Subcutaneous adipose tissue (tissue), 4 donors: ENCODE data around the gene SERPINI1. TPM values are rescaled to one million over a fixed set of nuclear protein-coding genes. Genes with fewer than 3 reads are reported as not detected.

Experiments used
- total RNA-seq, 4 donors: library from RNA; depleted of rRNA; stranded (reverse); fragments of >200 nt; gene quantifications; one replicate each; pipeline ENCODE4 v1.1.0, GENCODE V29; 2016
- TF ChIP-seq, protein P1 (sequence below): fragments of 450-650 bp; IDR thresholded peaks from one replicate; pipeline ENCODE4 v1.5.1; 2016; ENCODE audit warnings: low read depth, mild to moderate bottlenecking, control low read depth, antibody characterized with exemption, moderate library complexity

SERPINI1 gene
- total RNA-seq, 4 donors from 2014 or later = 0.75 to 2.8 (median 2.5) TPM

DNA sequence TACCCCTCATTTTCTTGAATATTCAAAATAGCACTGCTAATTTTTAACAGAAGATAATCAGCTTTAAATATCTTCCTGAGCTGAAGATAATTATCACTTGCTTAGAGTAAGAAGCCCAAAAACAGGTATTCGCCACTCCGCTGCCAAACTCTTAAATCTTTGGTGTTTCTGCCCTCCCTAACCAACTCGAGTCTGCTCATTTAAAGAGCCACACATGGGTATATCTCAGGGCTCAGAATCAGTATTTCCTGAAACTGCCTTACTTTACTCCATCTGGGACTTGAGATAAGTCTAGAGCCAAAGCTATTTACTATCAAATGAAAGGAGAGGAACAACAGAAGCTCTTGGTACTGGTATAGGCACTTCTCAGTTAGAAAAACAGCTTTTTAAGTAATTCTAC lies 11.6 kb upstream of the SERPINI1 start:
- TF ChIP-seq, protein P1, sequence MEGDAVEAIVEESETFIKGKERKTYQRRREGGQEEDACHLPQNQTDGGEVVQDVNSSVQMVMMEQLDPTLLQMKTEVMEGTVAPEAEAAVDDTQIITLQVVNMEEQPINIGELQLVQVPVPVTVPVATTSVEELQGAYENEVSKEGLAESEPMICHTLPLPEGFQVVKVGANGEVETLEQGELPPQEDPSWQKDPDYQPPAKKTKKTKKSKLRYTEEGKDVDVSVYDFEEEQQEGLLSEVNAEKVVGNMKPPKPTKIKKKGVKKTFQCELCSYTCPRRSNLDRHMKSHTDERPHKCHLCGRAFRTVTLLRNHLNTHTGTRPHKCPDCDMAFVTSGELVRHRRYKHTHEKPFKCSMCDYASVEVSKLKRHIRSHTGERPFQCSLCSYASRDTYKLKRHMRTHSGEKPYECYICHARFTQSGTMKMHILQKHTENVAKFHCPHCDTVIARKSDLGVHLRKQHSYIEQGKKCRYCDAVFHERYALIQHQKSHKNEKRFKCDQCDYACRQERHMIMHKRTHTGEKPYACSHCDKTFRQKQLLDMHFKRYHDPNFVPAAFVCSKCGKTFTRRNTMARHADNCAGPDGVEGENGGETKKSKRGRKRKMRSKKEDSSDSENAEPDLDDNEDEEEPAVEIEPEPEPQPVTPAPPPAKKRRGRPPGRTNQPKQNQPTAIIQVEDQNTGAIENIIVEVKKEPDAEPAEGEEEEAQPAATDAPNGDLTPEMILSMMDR = no peak

DNA sequence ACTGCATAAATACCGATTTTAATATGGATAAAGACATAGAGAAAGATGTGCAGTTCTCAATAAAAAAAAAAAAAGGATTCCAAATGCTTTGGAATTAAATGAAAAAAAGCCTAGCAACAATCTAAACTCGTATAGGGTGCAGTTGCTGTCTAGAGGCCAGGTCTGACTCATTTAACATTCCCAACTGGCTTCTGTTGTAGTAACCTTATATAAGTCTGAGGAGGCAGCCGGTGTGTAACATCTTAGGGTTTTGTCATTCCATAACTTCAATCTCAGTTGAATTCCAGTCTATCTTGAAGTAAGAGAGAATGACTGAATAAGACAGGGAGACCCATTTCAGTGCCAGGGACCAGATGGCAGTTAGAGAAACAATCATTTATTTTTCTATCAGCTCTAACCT lies 7.3 kb upstream of the SERPINI1 start:
- TF ChIP-seq, protein P1 = no peak

DNA sequence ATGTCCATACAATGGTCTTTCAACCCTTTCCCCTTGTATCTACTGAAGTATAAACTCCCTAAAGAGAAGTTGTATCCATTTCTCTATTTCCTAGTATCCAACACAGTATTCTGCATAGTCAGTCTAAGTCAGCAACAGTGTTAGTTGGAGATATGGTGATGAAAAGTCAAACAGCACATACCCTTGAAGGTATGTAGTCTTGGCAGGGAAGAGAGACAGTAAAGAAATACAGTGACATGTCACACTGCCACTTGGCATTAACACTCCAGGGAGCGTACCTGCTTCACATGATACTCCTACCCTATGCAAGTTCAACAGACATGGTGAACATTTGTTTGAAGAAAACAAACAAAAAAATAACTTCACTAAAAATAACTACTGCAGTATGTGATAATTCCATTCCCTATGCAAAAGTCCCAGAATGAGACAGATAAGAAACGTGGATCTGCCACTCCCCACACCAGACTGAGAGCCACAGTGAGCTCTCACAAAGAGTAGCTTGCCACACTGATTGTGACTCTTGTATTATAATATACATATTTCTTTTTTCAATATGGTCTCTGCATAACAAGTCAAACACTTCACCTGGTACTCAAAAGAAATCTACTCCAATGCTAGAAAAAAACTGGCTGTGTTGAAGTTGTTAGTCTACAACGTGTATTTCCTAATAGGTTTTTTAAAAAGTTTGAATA lies 6.7 kb upstream of the SERPINI1 start:
- TF ChIP-seq, protein P1 = no peak

DNA sequence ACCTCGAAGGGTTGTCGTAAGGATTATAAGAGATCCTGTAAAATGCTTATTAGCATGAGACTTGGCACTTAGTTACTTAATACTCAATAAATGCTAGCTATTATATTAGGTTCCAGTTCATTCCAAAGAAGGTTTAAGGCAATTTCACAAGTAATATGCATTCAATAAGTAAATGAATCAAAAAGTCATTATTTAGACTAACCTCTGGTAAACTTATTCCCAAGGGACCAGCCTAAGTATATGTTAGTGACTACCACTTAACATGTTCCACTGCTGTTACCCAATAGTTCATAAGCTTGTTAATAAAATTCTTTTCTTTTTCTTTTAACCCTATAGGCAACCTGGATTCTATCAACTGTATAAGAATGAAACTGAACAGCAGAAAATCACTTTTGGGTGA lies 5.9 kb upstream of the SERPINI1 start:
- TF ChIP-seq, protein P1 = no peak

- TF ChIP-seq, protein P1 = no peak
Measured at GRCh38 chr3:167731393-167731792, 4.1 kb upstream of the SERPINI1 start.

DNA sequence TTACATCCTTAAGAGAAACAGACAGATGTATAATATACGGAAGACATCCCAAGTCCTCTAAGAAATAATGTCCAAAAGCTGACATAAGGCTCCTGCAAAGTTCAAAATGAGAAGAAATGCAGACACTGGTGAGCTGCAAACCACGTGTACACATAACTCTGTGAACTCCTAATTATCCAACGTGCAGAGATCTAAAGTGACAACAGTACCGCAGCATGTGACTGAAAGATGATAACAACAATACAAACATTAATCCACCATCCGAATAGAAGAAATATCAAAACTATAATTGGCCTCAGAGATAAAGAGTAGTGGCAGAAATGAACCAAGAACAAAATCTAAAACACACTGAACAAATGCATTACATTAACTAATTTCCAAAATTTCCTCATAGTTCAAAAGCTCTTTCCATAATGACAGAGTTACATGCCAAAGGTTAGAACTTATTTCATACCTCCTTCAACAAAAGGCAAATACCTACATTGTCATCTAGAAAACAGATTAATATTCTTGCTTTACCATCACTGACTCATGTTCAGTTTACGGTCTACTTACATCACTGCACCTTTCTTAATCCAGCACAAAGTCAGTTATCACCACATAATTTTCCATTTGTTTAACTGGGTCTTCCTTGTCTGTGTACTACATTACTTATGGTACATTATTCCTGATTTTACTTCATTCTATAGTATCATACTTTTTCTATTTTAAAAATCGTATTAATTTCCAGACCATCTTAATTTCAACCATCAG lies 3.0 kb upstream of the SERPINI1 start:
- TF ChIP-seq, protein P1 = no peak

- TF ChIP-seq, protein P1 = no peak
Measured at GRCh38 chr3:167733961-167734497, 1.5 kb upstream of the SERPINI1 start.
